Measurements from ENCODE around the gene ADAMTS1.

The ADAMTS1 gene

DNA sequence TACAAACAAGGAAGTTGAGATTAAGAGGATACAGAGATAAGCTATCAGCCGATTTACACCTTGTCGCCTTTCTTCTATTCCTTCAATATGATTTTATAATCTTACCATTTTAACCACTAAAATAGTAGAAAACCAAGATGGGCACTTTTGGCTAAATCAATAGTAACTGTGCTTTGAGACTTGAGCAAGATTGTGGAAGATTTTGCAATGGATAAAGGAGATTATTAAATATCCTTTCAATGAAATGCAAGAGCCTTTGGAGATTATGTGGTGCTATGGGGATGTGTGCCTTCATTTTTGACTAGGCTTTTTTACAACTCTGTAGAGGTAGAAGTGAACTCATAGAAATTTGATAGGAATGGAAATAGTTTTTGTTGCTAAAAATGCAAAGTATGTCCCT lies 33.7 kb downstream of the ADAMTS1 start:
- DNase-seq, result no peak

GRCh38 chr21:26810676-26811415 lies 34.4 kb downstream of the ADAMTS1 start:
- DNase-seq, result no peak

GRCh38 chr21:26810266-26810665 lies 34.9 kb downstream of the ADAMTS1 start:
- no peak for DNase-seq

DNA sequence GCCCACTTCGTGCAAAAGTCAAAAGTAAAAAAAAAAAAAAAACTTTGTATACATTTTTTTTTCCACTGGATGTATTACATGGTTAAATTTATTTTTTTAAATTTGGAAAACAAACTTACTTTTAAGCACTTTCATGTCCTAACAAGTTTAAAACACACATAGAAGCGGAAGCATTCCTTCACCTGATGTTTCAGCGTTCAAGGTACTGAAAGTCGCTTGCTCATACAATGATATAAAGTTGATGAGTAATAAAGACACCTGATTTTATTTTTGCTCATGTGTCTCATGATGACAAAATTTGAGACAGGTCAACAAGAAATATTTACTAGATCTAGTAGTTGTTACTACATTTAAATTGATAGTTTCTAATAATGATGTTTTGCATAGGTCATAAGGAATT lies 35.5 kb downstream of the ADAMTS1 start:
- no peak for DNase-seq

DNA sequence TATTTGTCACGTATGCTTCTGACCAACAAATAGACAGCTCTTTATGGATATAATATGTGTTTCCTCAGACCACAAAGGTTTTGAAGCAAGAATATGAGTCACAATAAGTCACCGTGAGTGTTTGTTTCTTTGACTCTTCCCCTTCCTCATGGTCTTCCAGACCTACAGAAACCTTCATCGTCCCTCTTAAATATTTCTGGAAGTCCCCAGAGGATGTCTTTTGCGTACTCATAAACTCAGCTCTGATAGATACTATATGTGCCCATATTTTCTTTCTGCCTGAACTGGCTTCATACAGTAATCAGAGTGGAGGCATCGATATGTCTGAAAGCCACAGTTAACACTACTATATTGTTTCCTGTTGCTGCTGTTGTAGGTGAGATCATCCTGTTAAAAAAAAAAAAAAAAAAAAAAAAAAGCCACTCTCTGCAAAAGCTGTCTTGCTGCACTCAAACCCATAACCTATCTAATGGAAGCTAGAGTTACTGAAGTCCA lies 38.4 kb downstream of the ADAMTS1 start:
- no peak for DNase-seq

DNA sequence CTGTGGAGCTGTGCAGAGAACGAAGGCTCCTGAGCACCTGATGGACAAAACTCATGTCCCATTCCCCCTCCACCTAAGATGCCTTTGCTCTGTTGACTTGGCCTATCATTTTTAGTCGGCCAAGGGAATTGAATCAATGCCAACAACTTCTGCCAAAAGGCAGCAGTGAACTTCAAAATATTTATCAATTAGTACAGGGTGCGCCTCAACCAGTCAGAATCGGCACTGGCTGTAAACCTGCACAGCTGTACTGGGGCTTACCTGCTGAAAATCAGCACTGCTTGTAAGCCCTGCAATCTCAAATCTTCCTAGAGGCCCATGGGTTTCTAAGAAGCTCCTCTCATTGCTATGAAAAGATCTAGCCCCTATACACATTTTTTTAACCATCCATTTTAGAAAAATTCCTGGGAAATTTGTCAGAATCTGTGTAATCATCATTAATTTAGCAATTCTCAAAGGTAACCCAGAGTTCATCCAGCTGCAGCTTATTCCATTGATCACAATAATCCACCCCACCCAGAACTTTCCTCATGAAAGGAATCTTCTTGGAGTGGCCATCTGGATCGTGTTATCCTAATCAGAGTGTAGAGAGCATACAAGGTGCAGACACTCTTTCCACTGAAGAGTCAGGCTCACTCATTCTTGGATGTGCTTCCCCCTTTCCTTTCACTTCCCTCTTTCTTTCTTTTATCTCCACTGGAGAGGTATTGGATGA lies 40.2 kb downstream of the ADAMTS1 start:
- no peak for DNase-seq

GRCh38 chr21:26801498-26801897 lies 43.7 kb downstream of the ADAMTS1 start:
- DNase-seq, result no peak

DNA sequence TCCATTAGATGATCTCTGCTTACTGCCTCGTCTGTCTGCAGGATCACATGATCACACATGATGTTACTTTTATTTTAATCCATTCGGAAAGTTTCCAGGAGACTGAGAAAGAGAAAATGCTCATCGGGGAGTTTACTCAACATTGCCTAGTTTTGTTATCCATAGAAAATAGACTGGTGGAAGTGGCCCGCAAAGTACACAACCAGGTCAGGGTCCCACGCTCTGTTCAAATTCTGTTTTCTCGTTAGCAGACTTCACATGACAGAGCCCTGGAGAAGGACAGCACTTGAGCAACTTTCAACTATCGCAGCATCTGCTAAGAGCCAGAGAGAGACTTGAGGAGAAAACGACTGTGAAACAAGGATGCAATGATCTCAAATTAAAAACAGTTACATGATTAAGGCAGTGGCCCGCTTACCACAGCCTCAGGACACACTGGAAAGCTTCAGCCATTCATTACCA lies 44.2 kb downstream of the ADAMTS1 start:
- no peak for DNase-seq

DNA sequence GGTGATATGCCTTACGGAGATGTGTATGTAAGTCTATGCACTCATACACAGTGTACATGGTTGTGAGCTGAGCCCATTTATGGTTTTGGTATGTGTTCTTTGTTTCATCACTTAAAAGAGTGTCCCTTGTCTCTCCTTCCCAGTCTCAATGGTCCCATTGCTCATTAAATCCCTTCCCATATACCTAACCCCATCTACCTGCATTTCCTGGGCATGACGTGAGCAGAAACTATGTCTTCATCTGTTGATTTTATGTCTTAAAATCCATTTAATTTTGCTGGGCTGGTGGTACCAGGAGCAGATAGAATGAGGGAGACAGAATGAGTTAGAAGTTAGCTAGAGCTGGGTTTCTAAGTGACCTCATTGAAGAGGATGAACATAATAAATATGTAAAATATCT lies 44.8 kb downstream of the ADAMTS1 start:
- no peak for DNase-seq

DNA sequence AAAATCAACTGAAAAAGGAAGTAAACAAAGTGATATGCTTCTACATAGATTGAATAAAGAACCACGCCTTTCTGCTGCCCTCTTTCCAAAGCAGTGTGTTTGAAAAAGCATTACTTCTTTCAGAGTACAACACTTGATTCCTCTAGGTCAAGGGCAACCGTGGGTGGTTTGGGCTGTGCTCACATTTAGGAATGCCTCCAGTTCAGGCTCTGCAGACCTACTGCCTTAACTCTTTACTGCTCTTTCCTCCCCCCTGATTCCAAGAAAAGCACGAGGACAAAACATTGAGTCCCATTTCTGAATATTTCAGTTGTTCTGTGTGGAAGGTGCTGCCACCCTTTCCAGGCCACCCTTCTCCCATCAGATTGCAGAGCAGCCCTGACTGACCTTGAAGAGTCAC lies 45.2 kb downstream of the ADAMTS1 start:
- no peak for DNase-seq

- DNase-seq, result no peak
Measured at GRCh38 chr21:26798856-26799751, 46.1 kb downstream of the ADAMTS1 start.

DNA sequence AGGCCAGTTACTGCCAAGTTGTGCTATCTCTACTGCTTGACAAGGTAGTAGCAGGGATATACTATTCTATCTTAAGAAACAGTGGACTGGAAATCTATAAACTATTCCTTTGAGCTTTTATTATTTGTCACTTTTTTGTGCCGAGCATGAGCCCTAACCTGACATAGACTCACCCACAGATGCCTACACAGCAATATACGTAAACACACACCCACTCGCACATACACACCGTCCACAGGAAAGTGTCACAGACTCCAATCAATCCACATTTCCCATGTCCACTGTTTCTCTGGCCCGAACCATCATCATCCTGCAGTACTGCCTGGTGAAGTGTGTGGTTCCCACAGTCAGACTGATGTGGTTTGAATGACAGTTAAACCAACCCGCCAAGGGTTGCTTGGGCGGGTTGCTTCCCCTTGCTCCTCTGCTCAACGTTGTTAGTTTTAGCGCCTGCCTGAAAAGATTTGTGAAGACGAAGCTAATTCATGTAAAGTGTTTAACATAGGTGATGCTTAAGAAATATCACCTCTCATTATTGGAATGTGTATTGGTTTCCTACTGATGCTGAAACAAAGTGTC lies 47.2 kb downstream of the ADAMTS1 start:
- no peak for DNase-seq

DNA sequence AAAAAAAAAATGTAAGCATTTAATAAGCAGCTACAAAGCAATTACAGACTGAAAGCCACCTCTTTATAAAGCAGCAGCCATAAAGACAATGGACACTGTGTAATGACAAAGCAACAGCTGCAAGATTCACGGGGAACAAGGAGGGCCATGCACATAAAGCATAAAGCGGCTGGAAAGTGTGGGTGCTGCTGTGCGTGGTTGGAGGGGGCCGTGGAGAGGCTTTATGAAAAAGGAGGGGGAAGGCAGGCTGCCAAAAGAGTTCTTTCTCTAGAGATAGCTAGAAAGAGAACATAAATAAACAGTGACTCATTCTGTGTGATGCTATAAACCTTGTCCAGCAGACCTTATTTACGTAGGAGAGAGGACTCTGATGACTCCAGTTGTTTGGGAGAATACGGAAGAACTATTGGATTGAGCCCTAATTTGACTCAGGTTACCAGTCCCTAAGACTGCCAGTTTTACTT lies 49.3 kb downstream of the ADAMTS1 start:
- no peak for DNase-seq

- no peak for DNase-seq
Measured at GRCh38 chr21:26795412-26795805, 49.8 kb downstream of the ADAMTS1 start.

DNA sequence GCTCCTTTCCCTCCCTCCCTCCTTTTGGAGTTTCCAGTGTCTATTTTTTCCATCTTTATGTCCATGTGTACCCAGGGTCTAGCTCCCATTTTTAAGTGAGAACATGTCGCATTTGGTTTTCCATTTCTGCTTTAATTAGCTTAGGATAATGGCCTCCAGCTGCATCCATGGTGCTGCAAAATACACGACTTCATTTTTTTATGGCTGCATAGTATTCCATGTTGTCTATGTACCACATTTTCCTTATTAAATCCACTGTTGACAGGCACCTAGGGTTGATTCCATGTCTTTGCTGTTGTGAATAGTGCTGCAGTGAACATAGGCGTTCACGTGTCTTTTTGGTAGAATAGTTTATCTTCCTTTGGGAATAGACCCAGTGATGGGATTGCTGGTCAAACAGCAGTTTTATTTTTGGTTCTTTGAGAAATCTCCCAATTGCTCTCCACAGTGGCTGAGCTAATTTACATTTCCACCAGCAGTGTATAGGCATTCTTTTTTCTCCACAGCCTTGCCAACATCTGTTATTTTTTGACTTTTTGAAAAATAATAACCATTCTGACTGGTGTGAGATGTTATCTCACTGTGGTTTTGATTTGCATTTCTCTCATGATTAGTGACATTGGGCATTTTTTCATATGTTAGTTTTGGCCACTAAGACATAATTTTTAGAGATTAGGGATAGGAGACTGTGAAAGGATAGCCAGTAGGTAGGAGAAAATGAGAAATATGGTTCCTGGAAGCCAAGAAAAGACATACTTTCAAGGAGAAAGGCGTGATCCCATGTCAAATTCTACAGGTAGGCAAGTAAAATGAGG lies 50.4 kb downstream of the ADAMTS1 start:
- no peak for DNase-seq

DNA sequence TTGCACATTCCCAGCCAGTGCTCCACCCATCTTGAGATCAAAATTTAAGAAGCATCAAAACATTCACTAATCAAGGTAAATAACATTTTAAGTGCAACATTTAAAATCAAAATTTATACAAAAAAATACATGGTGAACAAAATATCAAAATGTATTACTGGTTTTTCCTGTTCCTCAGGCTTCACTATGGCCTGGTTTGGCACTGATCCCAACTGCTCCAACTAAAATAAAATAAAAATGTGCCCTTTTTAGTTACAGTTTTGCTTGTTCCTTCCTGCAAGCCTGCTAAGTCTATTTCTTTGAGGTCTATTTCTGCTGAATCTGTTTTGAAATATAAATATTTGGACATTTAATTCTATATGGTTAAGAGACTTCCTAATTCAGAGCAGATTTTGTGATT lies 54.9 kb downstream of the ADAMTS1 start:
- DNase-seq, result no peak

GRCh38 chr21:26788790-26789189 lies 56.4 kb downstream of the ADAMTS1 start:
- no peak for DNase-seq

Data from CD4-positive, alpha-beta T cell treated with Interferon gamma for 1 hour (primary cell).